Small intestine (tissue), 4 donors: ENCODE measurements around the gene ARMC2. TPM values are rescaled to one million over a fixed set of nuclear protein-coding genes. Genes with fewer than 3 reads are reported as not detected.

Source experiments
- polyA plus RNA-seq, 4 donors: library from polyadenylated mRNA; stranded (reverse) in 3 of 4; unstranded in 1 of 4; fragments of 200-250 nt in 3 of 4; fragments of 120-200 nt in 1 of 4; gene quantifications; one replicate each; pipeline versions ENCODE4 v1.2.1 to v1.2.3, GENCODE V29; 2013
- donor health status: healthy with polysubstance abuse.
- donor health status: Bipolar disorder and iron deficiency.
- donor health status: healthy.

The ARMC2 gene
- polyA plus RNA-seq, 4 donors: 0.22 to 4.1 (median 2.3) TPM

Other genes with a start within 250 kb of the ARMC2 start
- 10 to 100 TPM; 13.8 to 30.2 (median 16.7) TPM for gene SESN1, start 246.4 kb downstream of the ARMC2 start, polyA plus RNA-seq
- gene CEP57L1, start 247.1 kb downstream of the ARMC2 start, polyA plus RNA-seq: 10 to 100 TPM in 1 of 4 donors, 1 to 10 TPM in 3; 3.0 to 11.3 (median 8.4) TPM